Upper lobe of left lung (tissue), 6 donors: ENCODE measurements around the gene ST6GALNAC3. TPM values are rescaled to one million over a fixed set of nuclear protein-coding genes. Genes with fewer than 3 reads are reported as not detected.

Experiments
- ATAC-seq, 2 donors: fragments of 200-7000 bp; cut with Tn5 transposase; one replicate each; pipeline ENCODE4 v1.9.1; 2022; ENCODE audit warnings: mild to moderate bottlenecking in 2 of 2, moderate library complexity in 2 of 2; ENCODE audit not compliant: low FRiP score in 2 of 2
- DNase-seq, 2 donors: peaks; one replicate each; pipeline ENCODE4 v3.0.0-alpha.2; 2019 to 2020
- H3K27ac ChIP-seq, 4 donors: fragments of 200-600 bp; sonication (generic); one replicate each; pipeline ENCODE4 v1.5.1; 2016 to 2019
- H3K27me3 ChIP-seq, 4 donors: fragments of 200-600 bp; sonication (generic); one replicate each; pipeline ENCODE4 v1.5.1; 2017 to 2019
- H3K36me3 ChIP-seq, 4 donors: fragments of 200-600 bp; sonication (generic); one replicate each; pipeline ENCODE4 v1.5.1; 2016 to 2019
- H3K4me1 ChIP-seq, 4 donors: fragments of 200-600 bp; sonication (generic); one replicate each; pipeline ENCODE4 v1.5.1; 2018 to 2019
- H3K4me3 ChIP-seq, 4 donors: fragments of 200-600 bp; sonication (generic); one replicate each; pipeline ENCODE4 v1.5.1; 2017 to 2019; ENCODE audit warnings: mild to moderate bottlenecking in 2 of 4, moderate library complexity in 1 of 4
- H3K9me3 ChIP-seq, 4 donors: fragments of 200-600 bp; sonication (generic); one replicate each; pipeline ENCODE4 v1.5.1; 2018 to 2019
- CTCF ChIP-seq, 6 experiments: fragments of 450-650 bp in 4 of 6; fragments of 200-600 bp in 2 of 6; sonication (generic) in 2 of 6; IDR thresholded peaks; one replicate each; pipeline ENCODE4 v1.5.1; 2016 to 2019; ENCODE audit warnings: antibody characterized with exemption in 6 of 6
- EP300 ChIP-seq, 4 donors: sonication (generic); formaldehyde crosslinking; IDR thresholded peaks; one replicate each; pipeline ENCODE4 v1.5.1; 2017; ENCODE audit warnings: antibody characterized with exemption in 4 of 4, control low read depth in 2 of 4
- POLR2A ChIP-seq, 4 donors: fragments of 450-650 bp; IDR thresholded peaks; one replicate each; pipeline ENCODE4 v1.5.1; 2016 to 2017; ENCODE audit warnings: antibody characterized with exemption in 4 of 4, mild to moderate bottlenecking in 2 of 4
- POLR2AphosphoS5 ChIP-seq, 2 donors: sonication (generic); formaldehyde crosslinking; IDR thresholded peaks; one replicate each; pipeline ENCODE4 v1.5.1; 2017; ENCODE audit warnings: antibody characterized with exemption in 2 of 2
- WGBS, 2 donors: methylation state at CpG; one replicate each; pipeline ENCODE4 v1.1.5; 2017 to 2018; 5-methylcytosine and 5-hydroxymethylcytosine counted together
- total RNA-seq, 6 donors: library from RNA; depleted of rRNA in 4 of 6; stranded (reverse); fragments of >200 nt in 4 of 6; gene quantifications; one replicate each; pipeline versions ENCODE4 v1.1.0 to v1.2.1, GENCODE V29; 2016 to 2021
- donor health status: DM: no; HTN: no; CAD: no; lungs with moderate emphysema.
- donor health status: DM: no; HTN: yes; CAD: no; lungs with severe emphysema.

Gene ST6GALNAC3
- total RNA-seq, 6 donors from 2014 or later: 5.8 to 13.1 (median 11.3) TPM

DNA sequence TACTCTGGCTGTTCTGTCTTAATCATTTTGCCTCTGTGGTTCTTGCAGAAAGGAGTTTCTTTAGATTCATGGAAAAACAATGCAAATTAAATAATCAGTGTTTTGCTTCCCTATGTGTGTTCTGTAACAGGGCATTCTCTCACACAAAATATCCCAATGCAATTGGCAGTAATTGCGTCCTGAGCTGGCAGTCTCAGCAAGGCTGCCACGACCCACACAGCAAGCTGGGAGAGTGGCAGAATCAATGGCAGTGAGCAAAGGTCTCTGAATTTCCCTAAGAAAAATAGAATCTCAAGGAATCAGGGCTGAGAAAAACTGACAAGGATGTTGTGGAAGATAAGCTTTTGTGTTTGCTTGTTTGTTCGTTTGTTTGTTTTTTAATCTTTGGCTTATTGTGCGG, 594.6 kb downstream of the ST6GALNAC3 start:
- no peak for TF ChIP-seq POLR2A (IDR thresholded peaks at IDR 0.05)
- no peak for TF ChIP-seq EP300 (IDR thresholded peaks at IDR 0.05)
- no peak for TF ChIP-seq CTCF (IDR thresholded peaks at IDR 0.05)
- no peak for TF ChIP-seq POLR2AphosphoS5 (IDR thresholded peaks at IDR 0.05)
- Histone ChIP-seq H3K4me3 (no peak overlapping the region), H3K9me3 (no peaks in the 10 kb centered on the region), H3K27ac (no peak overlapping the region), H3K27me3 (no peaks in the 10 kb centered on the region), H3K4me1 (no peaks in the 10 kb centered on the region), H3K36me3 (no peaks in the 10 kb centered on the region)
- DNase-seq: no peak
- ATAC-seq: no peak
- WGBS, 2 donors: 91% methylated on average over 4 of the region's 4 CpGs

GRCh38 chr1:76669624-76670315, 595.2 kb downstream of the ST6GALNAC3 start:
- TF ChIP-seq EP300 (IDR thresholded peaks at IDR 0.05) (no peak), POLR2AphosphoS5 (IDR thresholded peaks at IDR 0.05) (no peak), CTCF (IDR thresholded peaks at IDR 0.05) (no peak), POLR2A (IDR thresholded peaks at IDR 0.05) (no peak)
- DNase-seq (no peak), ATAC-seq (no peak)
- Histone ChIP-seq H3K27ac (no peak overlapping the region), H3K4me1 (no peaks in the 10 kb centered on the region), H3K9me3 (no peaks in the 10 kb centered on the region), H3K4me3 (no peak overlapping the region), H3K27me3 (no peaks in the 10 kb centered on the region), H3K36me3 (no peaks in the 10 kb centered on the region)
- 83 to 91% methylated on average over 3 of the region's 3 CpGs for WGBS, 2 donors

GRCh38 chr1:76674689-76675210, 600.2 kb downstream of the ST6GALNAC3 start:
- Histone ChIP-seq H3K4me1 (no peaks in the 10 kb centered on the region), H3K4me3 (no peak overlapping the region), H3K9me3 (no peaks in the 10 kb centered on the region), H3K27ac (no peak overlapping the region), H3K27me3 (no peaks in the 10 kb centered on the region), H3K36me3 (no peaks in the 10 kb centered on the region)
- DNase-seq (no peak), ATAC-seq (no peak)
- no peak for TF ChIP-seq POLR2AphosphoS5 (IDR thresholded peaks at IDR 0.05)
- TF ChIP-seq POLR2A (IDR thresholded peaks at IDR 0.05): no peak
- no peak for TF ChIP-seq CTCF (IDR thresholded peaks at IDR 0.05)
- 97 to 98% methylated on average over 3 of the region's 3 CpGs for WGBS, 2 donors

DNA sequence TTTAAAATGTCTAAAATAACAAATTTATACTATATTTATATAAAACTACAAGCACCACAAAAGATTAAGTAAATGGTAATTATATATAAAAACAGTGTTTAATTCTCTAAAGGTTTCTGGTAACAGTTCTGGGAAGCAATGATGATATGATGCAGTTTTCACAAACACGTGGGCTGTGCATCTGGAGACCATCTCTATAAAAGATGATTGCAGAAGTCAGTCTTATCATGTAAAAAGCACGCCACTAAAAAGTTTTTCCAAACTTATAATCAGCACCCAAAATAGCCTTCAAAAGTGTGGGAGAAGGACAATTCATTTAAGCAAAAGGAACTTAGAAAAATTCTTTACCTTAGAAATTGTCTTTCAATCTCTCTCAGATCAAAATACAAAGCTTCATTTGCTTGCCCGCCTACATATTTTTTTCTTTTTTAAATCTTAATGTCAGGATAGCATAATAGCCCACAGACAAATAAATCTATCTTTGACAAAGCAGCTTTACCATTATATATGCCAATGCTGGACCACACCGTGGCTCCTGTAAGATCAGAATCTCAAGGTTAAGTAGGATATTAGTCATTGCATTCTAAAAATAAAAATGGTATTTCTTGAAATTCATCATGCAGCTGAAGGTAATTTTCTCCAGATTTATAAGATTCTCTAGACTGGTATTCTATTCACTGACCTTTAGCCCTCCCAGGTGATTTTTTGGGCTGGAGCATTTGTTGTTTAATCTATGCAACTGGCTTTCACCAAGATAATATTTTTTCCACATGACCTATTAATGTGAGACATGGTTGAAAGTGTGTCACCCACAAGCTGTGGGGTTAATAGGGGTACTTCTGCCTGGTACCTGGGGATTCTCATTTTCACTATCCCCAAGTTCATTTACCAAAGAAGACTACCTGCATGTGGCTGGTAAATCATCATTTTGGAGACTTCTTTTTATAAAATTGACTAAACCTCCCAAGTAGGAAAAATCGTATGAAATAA, 603.2 kb downstream of the ST6GALNAC3 start:
- no peaks in the 10 kb centered on the region for H3K4me1 ChIP-seq
- no peak overlapping the region for H3K4me3 ChIP-seq
- no peak for ATAC-seq
- no peaks in the 10 kb centered on the region for H3K36me3 ChIP-seq
- DNase-seq: no peak
- TF ChIP-seq POLR2A (IDR thresholded peaks at IDR 0.05) (no peak), CTCF (IDR thresholded peaks at IDR 0.05) (no peak), EP300 (IDR thresholded peaks at IDR 0.05) (no peak), POLR2AphosphoS5 (IDR thresholded peaks at IDR 0.05) (no peak)
- H3K9me3 ChIP-seq: no peaks in the 10 kb centered on the region
- H3K27me3 ChIP-seq: no peaks in the 10 kb centered on the region
- WGBS, 2 donors: 82% methylated on average over 5 of the region's 5 CpGs
- no peak overlapping the region for H3K27ac ChIP-seq
